Ramos (cell line): ENCODE data around the gene OR10H1.
"Not testable (repeated sequence)": the region's sequence is repeated elsewhere in the genome, so short reads cannot be mapped to it uniquely, and the experiment has no call there.

Source experiments
- in situ Hi-C: fragments of 300-500 bp; cut with MboI; formaldehyde crosslinking; loops from one replicate; pipeline ENCODE4 v1.14.3; 2022; ENCODE audit warnings: low sequenced_read_pairs; ENCODE audit not compliant: unreplicated experiment

Gene OR10H1

DNA sequence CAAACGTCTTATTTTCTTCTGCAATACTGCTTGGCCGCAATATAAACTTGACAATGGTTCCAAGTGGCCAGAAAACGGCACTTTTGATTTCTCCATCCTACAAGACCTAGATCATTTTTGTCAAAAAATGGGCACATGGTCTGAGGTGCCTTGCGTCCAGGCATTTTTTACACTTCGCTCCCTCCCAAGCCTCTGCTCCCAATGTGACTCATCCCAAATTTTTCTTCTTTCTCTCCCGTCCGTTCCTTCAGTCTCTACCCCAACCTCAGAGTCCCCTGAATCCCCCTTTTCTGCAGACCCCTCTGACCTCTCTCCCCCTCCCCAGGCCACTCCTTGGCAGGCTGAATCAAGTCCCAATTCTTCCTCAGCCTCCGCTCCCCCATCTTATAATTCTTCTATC, 14.3 kb upstream of the OR10H1 start:
- in situ Hi-C loops = loop anchor here (25.0 kb wide), 1 partner anchor 358 kb away; the partner anchor contains the start of genes AP1M1 and FAM32A

- in situ Hi-C loops = loop anchor here (25.0 kb wide), 1 partner anchor 358 kb away; the partner anchor contains the start of genes AP1M1 and FAM32A
These were observed 13.8 kb upstream of the OR10H1 start for GRCh38 chr19:15829306-15829698.

DNA sequence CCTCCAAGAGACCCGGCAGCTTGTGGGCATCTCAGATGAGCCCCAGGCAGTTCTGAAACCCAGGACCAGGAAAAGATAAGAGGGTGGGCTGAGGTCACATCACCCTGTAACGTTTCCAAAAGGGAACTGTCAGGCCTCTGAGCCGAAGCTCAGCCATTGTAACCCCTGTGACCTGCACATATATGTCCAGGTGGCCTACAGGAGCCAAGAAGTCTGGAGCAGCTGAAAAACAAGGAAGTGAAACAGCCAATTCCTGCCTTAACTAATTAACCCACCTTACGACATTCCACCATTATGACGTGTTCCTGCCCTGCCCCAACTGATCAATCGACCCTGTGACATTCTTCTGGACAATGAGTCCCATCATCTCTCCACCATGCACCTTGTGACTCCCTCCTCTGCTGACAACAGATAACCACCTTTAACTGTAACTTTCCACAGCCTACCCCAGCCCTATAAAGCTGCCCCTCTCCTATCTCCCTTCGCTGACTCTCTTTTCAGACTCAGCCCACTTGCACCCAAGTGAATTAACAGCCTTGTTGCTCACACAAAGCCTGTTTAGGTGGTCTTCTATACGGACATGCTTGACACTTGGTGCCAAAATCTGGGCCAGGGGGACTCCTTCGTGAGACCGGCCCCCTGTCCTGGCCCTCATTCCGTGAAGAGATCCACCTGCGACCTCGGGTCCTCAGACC, 13.3 kb upstream of the OR10H1 start:
- in situ Hi-C loops = loop anchor here (25.0 kb wide), 1 partner anchor 359 kb away; the partner anchor contains the start of genes AP1M1 and FAM32A

DNA sequence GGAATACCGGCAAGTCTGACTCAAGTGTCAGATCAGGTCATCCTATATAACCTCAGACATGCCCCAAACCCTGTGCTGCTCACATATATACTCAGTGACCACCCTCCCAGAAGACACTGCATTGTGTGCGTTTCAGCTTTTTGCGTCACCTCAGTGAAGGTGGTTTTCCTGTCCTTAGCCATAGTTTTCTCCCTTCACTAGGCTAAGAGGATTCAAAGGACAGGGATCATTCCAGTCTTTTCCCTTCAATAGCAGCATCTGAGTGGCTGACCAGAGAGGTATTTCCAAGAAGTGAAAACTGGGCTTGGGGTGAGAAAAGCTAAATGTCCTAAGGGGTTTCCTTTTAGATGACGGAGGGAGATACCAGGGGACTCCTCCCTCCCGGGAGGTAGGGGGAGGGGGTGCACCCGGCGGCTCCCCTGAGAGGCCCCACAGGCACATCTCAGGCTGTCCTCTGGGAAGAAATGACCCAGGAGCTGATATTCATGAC, 12.7 kb upstream of the OR10H1 start:
- in situ Hi-C loops = loop anchor here (25.0 kb wide), 1 partner anchor 359 kb away; the partner anchor contains the start of genes AP1M1 and FAM32A

GRCh38 chr19:15825753-15826152, 10.3 kb upstream of the OR10H1 start:
- in situ Hi-C loops = loop anchor here (25.0 kb wide), 1 partner anchor 362 kb away; the partner anchor contains the start of genes AP1M1 and FAM32A

- in situ Hi-C loops = no loop called here
These were observed 5.2 kb upstream of the OR10H1 start for GRCh38 chr19:15820646-15821045.

GRCh38 chr19:15813916-15814315, 1.5 kb downstream of the OR10H1 start:
- in situ Hi-C loops = no loop called here

- in situ Hi-C loops = no loop called here
These were observed 3.3 kb downstream of the OR10H1 start for GRCh38 chr19:15812060-15812722.

GRCh38 chr19:15811476-15811875, 4.0 kb downstream of the OR10H1 start:
- in situ Hi-C loops = no loop called here

- in situ Hi-C loops = no loop called here
These were observed 5.1 kb downstream of the OR10H1 start for GRCh38 chr19:15810335-15810734.

- in situ Hi-C loops = not testable (repeated sequence)
These were observed 21.2 kb downstream of the OR10H1 start for GRCh38 chr19:15794279-15794678.

GRCh38 chr19:15790096-15790495, 25.4 kb downstream of the OR10H1 start:
- in situ Hi-C loops = no loop called here

DNA sequence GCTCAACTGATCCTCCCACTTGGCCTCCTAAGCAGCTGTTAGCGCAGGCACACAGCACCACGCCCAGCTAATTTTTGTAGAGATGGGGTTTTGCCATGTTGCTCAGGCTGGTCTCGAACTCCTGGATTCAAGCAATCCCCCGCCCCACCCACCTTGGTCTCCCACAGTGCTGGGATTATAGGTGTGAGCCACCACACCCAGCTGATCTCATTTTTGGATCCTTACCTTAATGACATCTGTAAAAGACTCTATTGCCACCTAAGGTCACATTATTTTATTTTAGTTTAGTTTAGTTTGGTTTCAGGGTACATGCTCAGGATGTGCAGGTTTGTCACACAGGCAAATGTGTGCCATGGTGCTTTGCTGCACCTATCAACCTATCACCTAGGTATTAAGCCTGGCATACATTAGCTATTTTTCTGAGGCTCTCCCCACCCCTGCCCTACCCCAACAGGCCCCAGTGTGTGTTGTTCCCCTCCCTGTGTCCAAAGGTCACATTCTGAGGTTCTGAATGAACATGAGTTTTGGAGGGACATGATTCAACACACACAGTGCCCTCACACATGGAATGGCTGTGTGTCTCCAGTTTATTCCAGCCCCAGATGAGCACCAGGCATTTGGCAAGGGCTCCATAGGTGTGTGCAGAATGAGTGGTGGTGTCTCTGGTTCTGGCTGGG, 26.7 kb downstream of the OR10H1 start:
- in situ Hi-C loops = no loop called here

GRCh38 chr19:15787611-15788155, 27.8 kb downstream of the OR10H1 start, which contains the start of gene OR10H5:
Gene OR10H5 (plus strand): TSS chr19:15787661. CDS start chr19:15794049, 6,388 bp downstream.
- in situ Hi-C loops = no loop called here

GRCh38 chr19:15782896-15783295, 32.6 kb downstream of the OR10H1 start:
- in situ Hi-C loops = not testable (repeated sequence)

- in situ Hi-C loops = no loop called here
These were observed 33.3 kb downstream of the OR10H1 start for GRCh38 chr19:15782211-15782610.

GRCh38 chr19:15781661-15782060, 33.8 kb downstream of the OR10H1 start:
- in situ Hi-C loops = no loop called here

GRCh38 chr19:15780610-15781418, 34.6 kb downstream of the OR10H1 start:
- in situ Hi-C loops = no loop called here

GRCh38 chr19:15779756-15780476, 35.5 kb downstream of the OR10H1 start:
- in situ Hi-C loops = loop anchor here (5.0 kb wide), 1 partner anchor 108 kb away; the partner anchor contains the start of gene CYP4F12
